ENCODE results near the gene CAB39L. TPM values are rescaled to one million over a fixed set of nuclear protein-coding genes. Genes with fewer than 3 reads are reported as not detected.

Gene CAB39L
- 0.94 and 3.1 TPM in 2 replicates for total RNA-seq (2014; rRNA removed; shearing (Covaris generic))

DNA sequence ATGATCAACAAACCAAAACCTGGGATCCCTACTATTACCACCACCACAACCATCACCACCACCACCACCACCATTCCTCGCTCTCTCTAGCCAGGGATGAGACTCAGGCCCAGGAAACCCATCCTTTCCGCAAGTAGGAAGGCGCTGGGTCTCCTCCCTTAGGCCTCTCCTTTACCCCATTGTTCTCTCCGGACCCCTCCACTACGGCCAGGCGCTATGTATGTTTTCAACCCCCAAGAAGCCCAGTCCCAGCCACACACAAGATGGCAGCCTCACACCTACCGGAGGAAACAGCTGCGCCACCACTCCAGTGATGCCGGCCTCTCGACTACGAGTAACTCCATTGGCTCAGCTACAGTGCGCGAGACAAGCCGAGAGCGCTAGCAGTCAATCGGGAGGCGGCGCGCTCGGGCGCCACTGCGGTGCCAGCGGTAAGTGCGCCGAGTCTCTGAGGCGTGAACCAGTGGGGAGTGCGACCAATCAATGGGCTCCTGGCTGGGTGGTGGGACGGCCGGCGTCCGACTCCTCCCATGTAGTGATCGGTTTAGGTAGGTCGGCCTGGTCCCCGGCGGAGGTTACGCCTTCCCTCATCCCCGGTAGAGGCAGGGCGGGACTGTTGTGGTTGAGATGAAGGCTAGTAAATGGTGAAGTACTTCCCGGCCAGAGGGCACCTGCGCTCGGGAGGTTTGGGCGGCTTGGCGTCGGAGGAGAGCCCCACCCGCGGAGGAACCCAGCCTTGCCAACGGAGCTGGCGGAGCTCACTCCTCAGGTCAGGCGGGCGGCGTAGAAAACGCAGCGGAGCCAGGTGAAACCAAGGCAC is at the start of gene CAB39L, which contains the start of gene SETDB2:
TSS of gene CAB39L (minus strand) at position 361 of the 820 bp plus-strand sequence. CDS start 61,154 bp downstream, outside the sequence.
TSS of gene SETDB2 (plus strand) at position 571 of the 820 bp plus-strand sequence. CDS start 7,620 bp downstream, outside the sequence.
- peak; percentile 98 for DNase-seq (ENCODE audit: low read depth)

DNA sequence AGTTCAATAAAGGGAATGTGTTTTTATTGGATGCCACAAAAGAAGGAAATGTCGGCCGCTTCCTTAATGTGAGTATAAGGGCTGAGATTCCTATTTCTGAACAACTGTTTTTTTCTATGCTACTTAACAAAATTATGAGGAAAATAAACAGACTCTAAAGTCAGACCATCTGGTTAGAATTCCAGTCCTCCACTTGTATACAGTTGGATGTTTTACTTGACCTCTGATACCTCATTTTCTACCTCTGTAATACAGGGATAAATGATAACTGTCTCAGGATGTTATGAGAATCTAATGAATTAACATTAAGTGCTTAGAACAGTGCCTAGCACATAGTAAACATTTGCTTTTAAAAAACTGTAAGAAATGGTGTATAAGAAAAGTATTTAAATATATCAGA is 44.7 kb upstream of the CAB39L start:
- DNase-seq (ENCODE audit: low read depth) = no peak

DNA sequence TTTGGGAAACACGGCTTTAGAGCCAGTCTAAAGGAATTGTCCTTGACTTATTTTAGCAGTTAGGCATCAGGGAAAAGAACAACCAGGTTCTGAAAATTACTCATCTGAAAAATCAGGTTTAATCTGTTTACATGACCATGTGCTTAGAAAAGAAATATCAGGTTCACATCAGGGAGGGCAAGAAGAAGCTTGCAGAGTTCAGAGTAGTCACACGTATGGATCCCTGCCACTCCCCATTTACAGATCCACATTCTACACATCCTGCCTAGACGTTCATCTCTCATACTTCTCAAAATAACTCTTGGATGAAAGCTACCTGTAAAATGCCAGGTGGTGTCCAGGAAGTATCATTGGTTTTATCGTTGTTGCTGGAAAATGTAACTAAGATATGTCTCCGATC is 37.9 kb upstream of the CAB39L start:
- no peak for DNase-seq (ENCODE audit: low read depth)

DNA sequence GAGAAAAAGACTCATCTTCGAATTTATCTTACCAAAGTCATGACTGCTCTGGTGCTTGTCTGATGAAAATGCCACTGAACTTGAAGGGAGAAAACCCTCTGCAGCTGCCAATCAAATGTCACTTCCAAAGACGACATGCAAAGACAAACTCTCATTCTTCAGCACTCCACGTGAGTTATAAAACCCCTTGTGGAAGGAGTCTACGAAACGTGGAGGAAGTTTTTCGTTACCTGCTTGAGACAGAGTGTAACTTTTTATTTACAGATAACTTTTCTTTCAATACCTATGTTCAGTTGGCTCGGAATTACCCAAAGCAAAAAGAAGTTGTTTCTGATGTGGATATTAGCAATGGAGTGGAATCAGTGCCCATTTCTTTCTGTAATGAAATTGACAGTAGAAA is 32.7 kb upstream of the CAB39L start:
- no peak for DNase-seq (ENCODE audit: low read depth)

DNA sequence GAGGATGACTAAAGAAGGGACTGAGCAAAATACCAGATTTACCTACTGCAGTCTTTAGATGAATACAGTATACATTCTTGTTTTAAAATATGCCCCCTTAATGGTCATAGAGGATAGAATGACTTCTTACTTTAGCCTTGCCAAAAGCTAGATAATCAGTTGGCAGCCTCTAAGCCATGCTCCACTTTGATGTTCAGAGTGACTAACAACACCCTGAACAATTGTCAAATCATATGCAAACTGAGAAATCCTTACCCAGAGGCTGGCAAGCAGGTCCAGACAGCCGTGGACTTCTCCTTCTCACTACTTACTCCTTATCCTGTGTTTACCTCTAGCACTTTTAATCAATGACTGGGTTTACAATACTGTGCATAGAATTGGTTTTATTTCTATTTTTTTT is 28.3 kb upstream of the CAB39L start:
- no peak for DNase-seq (ENCODE audit: low read depth)

DNA sequence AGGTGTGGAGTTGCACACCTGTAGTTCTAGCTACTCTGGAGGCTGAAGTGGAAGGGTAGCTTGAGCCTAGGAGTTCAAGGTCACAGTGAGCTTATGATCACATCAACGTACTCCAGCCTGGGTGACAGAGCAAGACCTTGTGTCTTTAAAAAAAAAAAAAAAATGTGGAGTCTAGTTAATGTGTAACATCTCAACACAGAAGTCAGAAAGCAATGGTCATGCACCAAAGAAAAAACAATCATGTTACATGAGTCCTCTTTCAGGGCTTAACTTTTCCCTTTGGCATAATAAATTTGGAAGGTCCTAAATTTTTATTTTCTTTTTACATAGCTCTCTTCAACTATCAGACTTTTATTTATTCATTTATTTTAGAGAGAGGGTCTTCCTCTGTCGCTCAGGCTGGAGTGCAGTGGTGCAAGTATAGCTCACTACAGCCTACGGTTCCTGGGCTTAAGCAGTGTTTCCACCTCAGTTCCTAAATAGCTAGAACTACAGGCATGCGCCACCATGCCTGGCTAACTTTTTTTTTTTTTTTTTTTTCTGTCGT is 22.5 kb upstream of the CAB39L start:
- no peak for DNase-seq (ENCODE audit: low read depth)

DNA sequence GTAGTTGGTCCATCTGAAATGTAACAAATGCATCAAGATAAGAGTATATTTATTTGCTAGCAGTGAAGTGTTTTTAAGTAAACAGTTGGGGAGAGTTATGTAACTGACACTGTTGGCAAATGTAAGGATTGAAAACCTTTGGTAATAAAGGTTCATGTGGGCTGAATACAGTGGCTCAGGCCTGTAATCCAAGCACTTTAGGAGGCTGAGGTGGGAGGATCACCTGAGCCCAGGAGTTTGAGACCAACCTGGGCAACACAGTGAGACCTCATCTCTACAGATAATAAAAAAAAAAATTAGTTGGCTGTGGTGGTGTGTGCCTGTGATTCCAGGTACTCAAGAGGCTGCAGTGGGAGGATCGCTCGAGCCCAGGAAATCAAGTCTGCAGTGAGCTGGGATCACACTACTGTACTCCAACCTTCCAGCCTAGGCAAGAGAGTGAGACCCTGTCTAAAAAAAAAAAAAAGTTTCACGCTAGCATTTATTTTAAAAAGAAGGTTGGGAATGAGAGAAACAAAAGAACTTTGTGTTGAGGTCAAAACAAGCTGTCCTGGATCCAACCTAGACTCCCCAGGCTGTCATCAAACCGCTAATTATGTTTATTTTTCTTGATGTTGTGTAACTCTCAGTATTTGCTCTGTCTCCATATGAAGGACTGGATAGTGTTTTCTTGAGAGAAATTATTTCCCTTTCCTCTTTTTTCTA is 20.9 kb upstream of the CAB39L start:
- peak; percentile 38 for DNase-seq (ENCODE audit: low read depth)

DNA sequence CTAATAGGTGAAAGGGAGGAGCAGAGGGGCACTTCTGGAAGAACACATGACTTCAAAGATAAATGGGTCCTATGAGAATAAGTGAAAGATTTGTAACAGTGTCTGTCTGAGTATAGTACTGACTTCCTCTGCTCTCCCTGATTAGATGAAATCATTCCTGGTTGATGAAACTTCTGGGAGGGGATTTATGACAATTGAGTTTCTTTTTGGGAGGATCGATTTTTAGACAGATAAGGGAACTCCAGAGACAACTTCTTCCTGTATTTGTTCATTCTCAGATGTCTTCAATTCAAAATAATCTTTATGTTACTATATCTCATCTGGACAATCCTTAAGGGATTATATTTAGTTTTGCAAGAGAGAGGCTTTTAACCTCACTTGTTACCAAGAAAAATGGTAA is 20.2 kb upstream of the CAB39L start:
- no peak for DNase-seq (ENCODE audit: low read depth)

DNA sequence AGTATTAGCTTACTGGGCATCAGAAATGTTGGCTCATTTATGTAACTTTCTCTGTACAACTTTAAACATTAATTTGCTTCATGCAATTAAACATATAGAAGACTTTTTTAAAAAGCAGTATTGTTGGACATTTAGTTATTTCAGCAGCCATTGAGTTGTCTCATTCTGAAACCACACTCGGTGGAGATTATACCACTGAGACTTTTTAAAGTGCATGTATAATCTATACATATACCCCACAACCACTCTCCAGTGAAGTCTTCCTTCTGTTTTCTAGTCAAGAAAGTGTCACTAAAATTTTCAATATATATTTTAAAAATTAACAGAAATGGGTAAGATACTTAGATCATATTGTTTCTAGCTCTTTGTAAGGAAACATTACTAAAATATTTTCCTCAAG is 15.7 kb upstream of the CAB39L start:
- DNase-seq (ENCODE audit: low read depth) = no peak

DNA sequence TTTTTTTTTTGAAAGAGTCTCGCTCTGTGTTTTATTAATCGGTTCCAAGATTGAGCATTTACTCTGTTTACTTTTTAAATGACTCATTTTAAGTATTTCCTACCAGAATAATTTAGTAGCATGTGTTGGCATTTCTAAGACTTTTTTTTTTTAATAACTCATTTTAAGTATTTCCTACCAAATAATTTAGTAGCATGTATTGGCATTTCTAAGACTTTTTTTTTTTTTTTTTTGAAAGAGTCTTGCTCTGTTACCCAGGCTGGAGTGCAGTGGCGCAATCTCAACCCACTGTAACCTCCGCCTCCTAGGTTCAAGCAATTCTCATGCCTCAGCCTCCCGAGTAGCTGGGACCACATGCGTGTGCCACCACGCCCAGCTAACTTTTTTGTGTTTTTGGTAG is 13.4 kb upstream of the CAB39L start:
- peak; percentile 6 for DNase-seq (ENCODE audit: low read depth)

DNA sequence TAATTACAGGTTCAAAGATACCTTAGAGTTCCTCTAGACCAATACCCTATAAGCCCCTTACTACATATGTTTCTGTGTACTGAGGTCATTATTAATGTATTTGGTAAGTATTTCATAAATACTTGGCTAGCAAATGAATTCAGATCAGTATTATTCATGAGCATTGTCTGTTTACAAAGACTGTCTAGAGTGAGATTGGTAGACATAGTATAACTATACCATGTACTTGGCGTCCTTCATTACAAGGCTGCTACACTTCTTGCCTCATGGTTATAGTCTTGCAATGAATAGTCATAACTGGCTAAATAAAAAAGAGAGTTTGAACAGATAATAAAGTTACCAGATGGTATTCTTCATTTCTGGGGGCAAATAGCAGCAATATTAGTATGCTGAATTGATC is 12.3 kb upstream of the CAB39L start:
- no peak for DNase-seq (ENCODE audit: low read depth)

DNA sequence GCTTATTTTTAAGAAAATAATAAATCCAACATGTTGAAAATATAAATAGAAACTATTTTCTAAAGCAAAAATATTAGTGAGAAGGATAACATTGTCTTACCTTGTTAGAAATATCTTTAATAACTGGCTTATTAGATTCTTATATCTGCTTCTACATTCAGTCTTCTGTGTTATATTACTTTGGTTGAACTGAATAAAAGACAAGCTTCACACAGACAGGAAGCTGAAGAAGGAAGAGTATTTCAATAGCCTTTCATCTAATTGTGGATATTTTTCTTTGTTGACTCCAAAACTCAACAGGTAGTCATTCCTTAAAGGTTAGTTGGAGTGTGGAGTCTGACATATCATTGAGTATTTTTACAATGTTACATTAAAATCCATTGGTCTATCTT is 11.1 kb upstream of the CAB39L start:
- DNase-seq (ENCODE audit: low read depth) = no peak

DNA sequence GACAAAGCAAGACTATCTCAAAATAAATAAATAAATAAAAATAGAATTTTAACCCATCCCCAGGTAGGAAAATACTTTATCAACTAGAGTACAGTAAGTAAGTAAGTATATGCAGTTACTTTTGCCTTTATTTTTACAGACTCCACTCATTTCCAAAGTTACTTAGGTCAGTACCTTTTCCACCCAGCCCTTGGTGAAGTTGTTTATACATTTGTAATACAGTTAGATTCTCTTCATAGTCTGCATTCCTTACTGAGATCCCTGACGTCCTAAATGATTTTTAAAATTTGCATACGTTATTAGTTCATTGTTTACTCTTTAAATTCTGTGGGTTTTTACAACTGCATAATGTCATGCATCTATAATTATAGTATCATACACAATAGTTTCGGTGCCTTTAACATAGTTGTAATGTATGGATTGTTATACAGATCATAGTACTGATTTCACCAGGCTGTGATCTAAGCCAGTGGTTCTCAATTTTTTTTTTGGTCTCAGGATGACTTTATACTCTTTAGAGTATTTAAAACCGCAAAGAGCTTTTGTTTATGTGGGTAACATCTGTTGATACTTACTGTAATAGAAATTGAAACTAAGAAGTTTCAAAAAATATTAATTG is 10.6 kb upstream of the CAB39L start:
- peak; percentile 35 for DNase-seq (ENCODE audit: low read depth)

DNA sequence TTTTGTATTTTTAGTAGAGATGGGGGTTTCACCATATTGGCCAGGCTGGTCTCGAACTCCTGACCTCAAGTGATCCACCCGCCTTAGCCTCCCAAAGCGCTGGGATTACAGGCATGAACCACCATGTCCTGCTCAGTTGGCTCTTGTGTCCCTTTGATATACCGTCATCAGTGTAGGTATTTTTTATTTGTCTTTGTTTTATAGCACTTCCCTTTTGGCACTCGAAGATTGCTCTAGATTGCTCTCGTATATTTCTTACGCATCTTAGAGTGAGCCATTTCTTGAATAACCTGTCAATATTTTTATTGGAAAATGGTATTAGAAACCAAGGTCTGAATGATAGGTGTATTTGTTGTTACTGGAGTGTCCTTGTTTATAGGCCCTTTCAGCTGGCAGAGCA is 9.6 kb upstream of the CAB39L start:
- no peak for DNase-seq (ENCODE audit: low read depth)

DNA sequence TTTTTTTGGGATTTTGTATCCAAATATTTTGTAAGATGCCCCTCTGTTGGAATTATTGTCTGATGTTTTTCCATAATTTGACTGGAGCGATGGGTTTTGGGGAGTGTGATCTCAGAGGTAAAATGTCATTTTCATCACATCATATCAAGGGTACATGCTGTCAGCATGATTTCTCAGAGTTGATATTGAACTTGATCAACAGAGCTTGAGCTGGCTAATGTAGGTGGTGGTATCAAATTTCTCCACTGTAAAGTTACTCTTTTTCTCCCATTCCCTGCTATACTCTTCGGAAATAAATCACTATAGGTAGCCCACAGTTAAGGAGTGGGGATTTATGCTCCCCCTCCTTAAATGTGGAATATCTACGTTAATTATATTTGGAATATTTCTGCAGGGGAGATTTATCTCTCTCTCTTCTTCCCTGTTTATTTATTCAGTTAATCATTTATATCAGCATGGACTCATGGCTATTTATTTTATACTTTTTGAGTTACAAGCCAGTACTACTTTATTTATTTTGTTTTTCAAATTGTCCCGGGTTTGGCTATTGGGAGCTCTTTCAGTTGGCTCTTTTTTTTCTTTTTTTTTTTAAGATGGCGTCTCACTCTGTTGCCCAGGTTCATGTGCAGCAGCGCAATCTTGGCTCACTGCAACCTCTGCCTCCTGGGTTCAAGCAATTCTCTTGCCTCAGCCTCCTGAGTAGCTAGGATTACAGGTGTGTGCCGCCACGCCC is 9.0 kb upstream of the CAB39L start:
- no peak for DNase-seq (ENCODE audit: low read depth)

DNA sequence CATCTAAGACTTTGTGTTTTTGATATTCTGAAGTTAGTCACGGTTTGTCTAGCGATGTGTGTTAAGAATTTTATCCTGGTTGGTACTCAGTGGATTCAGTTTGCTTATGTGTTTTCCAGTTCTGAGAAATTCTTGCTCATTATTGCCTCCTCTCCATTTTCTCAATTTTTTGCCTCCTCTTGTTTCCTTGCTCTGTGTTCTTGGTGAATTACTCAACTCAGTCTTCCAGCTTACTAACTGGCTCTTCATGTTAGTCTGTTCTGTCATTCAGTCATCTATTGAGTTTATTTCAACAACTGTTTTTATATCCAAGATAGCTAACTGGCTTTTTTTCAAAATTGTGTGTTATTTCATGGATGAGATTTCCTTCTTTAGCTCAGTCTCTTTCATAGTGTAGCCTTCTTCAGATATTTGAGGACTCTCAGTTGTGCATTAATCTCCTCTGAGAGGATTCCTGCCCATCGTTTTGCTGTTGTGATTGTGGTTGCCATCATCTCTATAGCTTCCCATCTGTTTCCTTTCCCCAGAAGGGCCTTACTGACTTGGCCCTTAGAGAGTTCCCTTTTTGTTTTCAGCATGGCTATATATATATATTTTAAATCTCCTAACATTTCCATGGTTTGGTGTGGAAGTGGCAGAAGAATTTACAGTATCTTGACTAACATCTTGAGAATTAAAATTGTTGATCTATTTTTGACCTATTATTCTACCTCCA is 6.4 kb upstream of the CAB39L start:
- DNase-seq (ENCODE audit: low read depth) = no peak

DNA sequence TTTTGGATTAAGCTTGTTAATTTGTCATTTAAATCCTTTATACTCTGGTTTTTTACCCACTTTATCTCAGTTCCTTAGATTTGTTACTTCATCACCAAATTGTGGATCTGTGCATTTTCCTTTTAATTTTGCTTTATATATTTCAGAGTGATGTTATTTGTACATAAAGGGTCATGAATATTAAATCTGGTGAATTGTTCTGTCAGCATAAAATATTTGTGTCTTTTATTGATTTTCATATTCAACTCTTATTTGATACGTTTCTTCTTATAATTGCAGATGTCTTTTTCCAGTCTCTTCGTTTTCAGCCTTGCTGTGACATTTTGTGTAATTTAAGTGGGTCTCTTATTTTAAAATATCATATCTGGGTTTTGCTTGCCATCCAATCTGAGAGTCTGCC is 4.9 kb upstream of the CAB39L start:
- no peak for DNase-seq (ENCODE audit: low read depth)

DNA sequence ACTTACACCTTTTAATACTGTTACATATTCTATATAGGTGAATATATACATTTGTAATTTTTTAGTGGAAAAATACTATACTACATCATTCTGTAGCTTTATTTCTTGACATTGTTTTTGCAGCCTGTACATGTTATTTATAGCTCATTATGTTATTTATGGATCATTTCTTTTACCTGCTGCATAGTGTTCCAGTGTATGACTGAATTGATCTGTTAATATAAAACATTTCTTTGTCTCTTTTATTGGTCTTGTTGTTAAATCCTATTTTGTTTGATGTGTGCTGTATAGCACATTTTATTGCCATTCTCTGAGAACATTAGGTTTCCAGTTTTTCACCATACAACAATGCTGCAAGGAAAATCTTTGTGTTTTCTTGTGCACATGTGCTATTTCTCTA is 2.6 kb upstream of the CAB39L start:
- no peak for DNase-seq (ENCODE audit: low read depth)

DNA sequence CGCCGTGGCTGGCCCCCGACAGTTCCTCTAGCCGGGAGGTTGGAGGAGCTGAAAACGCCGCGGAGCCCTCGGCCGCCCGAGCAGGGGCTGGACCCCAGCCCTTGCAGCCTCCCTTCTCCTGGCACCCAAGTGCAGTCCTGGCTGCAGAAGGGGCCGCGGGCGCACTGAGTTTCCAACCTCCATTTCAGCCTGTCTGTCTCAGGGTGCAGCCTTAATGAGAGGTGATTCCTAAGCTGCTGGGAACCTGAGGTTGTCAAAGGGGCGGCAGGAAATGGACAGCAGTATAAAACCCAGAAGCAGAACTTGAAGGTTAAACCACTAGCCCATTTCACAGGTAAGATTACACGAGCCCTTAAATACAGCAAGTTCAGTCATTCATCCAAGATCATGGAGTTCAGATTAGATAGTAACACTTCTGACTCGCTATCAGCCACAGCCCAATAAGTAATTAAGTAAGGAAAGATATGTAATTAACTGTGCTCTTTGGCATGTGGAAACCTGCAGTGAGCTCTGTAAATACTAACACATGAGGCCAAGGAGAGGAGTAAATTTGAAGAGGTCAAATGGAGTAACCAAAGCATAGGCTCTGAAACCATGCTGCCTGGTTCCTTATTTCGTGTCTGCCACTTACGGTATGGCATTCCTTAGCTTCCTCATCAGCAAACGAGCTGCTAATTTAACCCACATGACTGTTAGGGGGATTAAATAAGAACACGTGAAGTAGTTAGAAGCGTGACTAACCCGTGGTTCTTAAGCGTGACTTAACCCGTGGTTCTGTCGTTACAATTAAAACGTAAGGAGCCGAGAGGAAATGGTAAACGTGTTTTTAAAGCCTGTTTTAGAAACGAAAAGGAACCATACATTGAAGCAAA is 896 bp upstream of the CAB39L start:
- DNase-seq (ENCODE audit: low read depth) = peak; percentile 64

DNA sequence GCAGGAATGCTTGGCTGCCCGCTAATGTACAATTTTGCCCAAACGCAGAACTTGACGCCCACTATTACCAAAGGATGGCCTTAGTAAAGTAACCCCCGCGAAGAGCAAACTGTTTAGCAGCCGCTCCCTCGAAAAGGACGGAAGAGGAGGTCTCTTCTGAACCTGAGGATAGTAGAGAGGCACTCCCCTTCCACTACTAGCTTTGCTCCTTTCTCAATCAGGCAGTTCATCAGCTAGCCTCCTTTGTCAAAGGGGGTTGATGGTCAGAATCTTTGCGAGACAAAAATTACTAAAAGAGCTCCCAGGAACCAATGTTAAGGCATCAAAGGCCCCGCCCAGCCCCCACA is 534 bp downstream of the CAB39L start:
- peak; percentile 46 for DNase-seq (ENCODE audit: low read depth)
